Measurements from ENCODE around the gene SORT1.
"Not testable (repeated sequence)": the region's sequence is repeated elsewhere in the genome, so short reads cannot be mapped to it uniquely, and the experiment has no call there.

The SORT1 gene

GRCh38 chr1:109327285-109327684 is 70.4 kb downstream of the SORT1 start:
- DNase-seq: no peak

- no peak for DNase-seq
These were observed 74.7 kb downstream of the SORT1 start for GRCh38 chr1:109322974-109323373.

GRCh38 chr1:109319114-109319513 is 78.6 kb downstream of the SORT1 start:
- no peak for DNase-seq

GRCh38 chr1:109316506-109316905 is 81.2 kb downstream of the SORT1 start:
- DNase-seq: no peak

GRCh38 chr1:109315288-109315687 is 82.4 kb downstream of the SORT1 start:
- DNase-seq: no peak

GRCh38 chr1:109314795-109315194 is 82.9 kb downstream of the SORT1 start:
- no peak for DNase-seq

GRCh38 chr1:109312978-109313775 is 84.5 kb downstream of the SORT1 start:
- no peak for DNase-seq

GRCh38 chr1:109312246-109312645 is 85.5 kb downstream of the SORT1 start:
- DNase-seq: no peak

GRCh38 chr1:109309347-109309746 is 88.4 kb downstream of the SORT1 start:
- no peak for DNase-seq

GRCh38 chr1:109307274-109308021 is 90.3 kb downstream of the SORT1 start:
- DNase-seq: no peak

- no peak for DNase-seq
These were observed 90.9 kb downstream of the SORT1 start, which contains the start of gene MYBPHL for GRCh38 chr1:109306832-109307273. Gene MYBPHL (minus strand): TSS chr1:109307011. CDS start chr1:109306991, 20 bp downstream.

GRCh38 chr1:109305991-109306390 is 91.7 kb downstream of the SORT1 start:
- not testable (repeated sequence) for DNase-seq

GRCh38 chr1:109304226-109304920 is 93.3 kb downstream of the SORT1 start:
- DNase-seq: no peak

- no peak for DNase-seq
These were observed 95.8 kb downstream of the SORT1 start for GRCh38 chr1:109301874-109302273.

- DNase-seq: no peak
These were observed 97.0 kb downstream of the SORT1 start for GRCh38 chr1:109300650-109301151.

- DNase-seq: no peak
These were observed 98.0 kb downstream of the SORT1 start for GRCh38 chr1:109299558-109300343.

- DNase-seq: no peak
These were observed 98.8 kb downstream of the SORT1 start for GRCh38 chr1:109298666-109299557.

- no peak for DNase-seq
These were observed 100.9 kb downstream of the SORT1 start for GRCh38 chr1:109296782-109297181.

- DNase-seq: no peak
These were observed 101.9 kb downstream of the SORT1 start for GRCh38 chr1:109295712-109296415.

GRCh38 chr1:109294481-109294880 is 103.2 kb downstream of the SORT1 start:
- no peak for DNase-seq

- DNase-seq: no peak
These were observed 104.7 kb downstream of the SORT1 start for GRCh38 chr1:109293026-109293425.

Measured in NCI-H146 (cell line).